Measurements from ENCODE around the gene CCDC60.

The CCDC60 gene

DNA sequence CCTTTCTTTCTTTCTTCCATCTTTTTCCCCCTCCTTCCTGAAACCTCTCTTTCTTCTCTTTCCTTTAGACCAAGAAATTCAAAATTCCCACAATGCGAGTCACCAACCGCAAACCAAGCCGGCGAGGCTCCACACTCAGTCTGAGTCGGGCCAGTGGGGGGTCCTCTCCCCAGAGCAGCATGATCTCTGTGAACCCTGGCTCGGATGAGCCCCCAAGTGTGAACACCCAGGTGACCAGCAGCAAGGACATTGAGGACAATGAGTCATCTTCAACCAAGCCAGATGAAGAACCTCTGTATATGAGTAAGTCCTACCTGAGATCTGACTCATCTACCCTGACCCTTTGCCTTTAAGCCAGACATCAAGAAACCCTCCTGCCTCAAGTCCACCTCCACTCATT, 170.5 kb downstream of the CCDC60 start:
- H3K9me2 ChIP-seq (replicated peaks; ENCODE audit: control insufficient read depth, low read length), result no peaks in the 10 kb centered on the region
- TF ChIP-seq, protein P1, sequence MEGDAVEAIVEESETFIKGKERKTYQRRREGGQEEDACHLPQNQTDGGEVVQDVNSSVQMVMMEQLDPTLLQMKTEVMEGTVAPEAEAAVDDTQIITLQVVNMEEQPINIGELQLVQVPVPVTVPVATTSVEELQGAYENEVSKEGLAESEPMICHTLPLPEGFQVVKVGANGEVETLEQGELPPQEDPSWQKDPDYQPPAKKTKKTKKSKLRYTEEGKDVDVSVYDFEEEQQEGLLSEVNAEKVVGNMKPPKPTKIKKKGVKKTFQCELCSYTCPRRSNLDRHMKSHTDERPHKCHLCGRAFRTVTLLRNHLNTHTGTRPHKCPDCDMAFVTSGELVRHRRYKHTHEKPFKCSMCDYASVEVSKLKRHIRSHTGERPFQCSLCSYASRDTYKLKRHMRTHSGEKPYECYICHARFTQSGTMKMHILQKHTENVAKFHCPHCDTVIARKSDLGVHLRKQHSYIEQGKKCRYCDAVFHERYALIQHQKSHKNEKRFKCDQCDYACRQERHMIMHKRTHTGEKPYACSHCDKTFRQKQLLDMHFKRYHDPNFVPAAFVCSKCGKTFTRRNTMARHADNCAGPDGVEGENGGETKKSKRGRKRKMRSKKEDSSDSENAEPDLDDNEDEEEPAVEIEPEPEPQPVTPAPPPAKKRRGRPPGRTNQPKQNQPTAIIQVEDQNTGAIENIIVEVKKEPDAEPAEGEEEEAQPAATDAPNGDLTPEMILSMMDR (IDR thresholded peaks at IDR 0.05; ENCODE audit: low read depth, low read length, poor library complexity, severe bottlenecking), result no peak
- no peak for TF ChIP-seq EZH2phosphoT487 (IDR thresholded peaks at IDR 0.05; ENCODE audit: borderline replicate concordance, low read length)
- no peaks in the 10 kb centered on the region for H3K79me2 ChIP-seq (ENCODE audit: control insufficient read depth, low read length)
- no peaks in the 10 kb centered on the region for H4K20me1 ChIP-seq (ENCODE audit: control insufficient read depth, insufficient read depth, low read depth, low read length)
- no peak overlapping the region for H3K4me2 ChIP-seq (ENCODE audit: low read length)
- H3K27ac ChIP-seq (ENCODE audit: low read depth, low read length), result no peak overlapping the region
- no peaks in the 10 kb centered on the region for H3K9me3 ChIP-seq (ENCODE audit: control insufficient read depth, insufficient read depth, low read length)
- H3K36me3 ChIP-seq (ENCODE audit: control insufficient read depth, low read length), result no peaks in the 10 kb centered on the region
- 0 out of 2 replicates have a peak, but pooled peaks cover under 1% of the 10 kb centered on the region for H3K27me3 ChIP-seq (ENCODE audit: control insufficient read depth, low read length)
- H3K4me3 ChIP-seq (ENCODE audit: low read length), result no peak overlapping the region
- no peaks in the 10 kb centered on the region for H3K4me1 ChIP-seq (ENCODE audit: control insufficient read depth, low read length)
- H3F3A ChIP-seq (ENCODE audit: control insufficient read depth, insufficient read depth), result no peaks in the 10 kb centered on the region

GRCh38 chr12:119512772-119513497, 178.4 kb downstream of the CCDC60 start:
- no peaks in the 10 kb centered on the region for H3K9me3 ChIP-seq (ENCODE audit: control insufficient read depth, insufficient read depth, low read length)
- no peak overlapping the region for H3K4me2 ChIP-seq (ENCODE audit: low read length)
- H3K36me3 ChIP-seq (ENCODE audit: control insufficient read depth, low read length), result no peaks in the 10 kb centered on the region
- no peaks in the 10 kb centered on the region for H3K9me2 ChIP-seq (replicated peaks; ENCODE audit: control insufficient read depth, low read length)
- no peak overlapping the region for H3K4me3 ChIP-seq (ENCODE audit: low read length)
- H3K27me3 ChIP-seq (ENCODE audit: control insufficient read depth, low read length), result peaks cover 10% of the 10 kb centered on the region; the same call in 1 of the 2 replicates
- no peaks in the 10 kb centered on the region for H4K20me1 ChIP-seq (ENCODE audit: control insufficient read depth, insufficient read depth, low read depth, low read length)
- H3K4me1 ChIP-seq (ENCODE audit: control insufficient read depth, low read length), result no peaks in the 10 kb centered on the region
- H3K27ac ChIP-seq (ENCODE audit: low read depth, low read length), result no peak overlapping the region
- H3F3A ChIP-seq (ENCODE audit: control insufficient read depth, insufficient read depth), result no peaks in the 10 kb centered on the region
- no peak for TF ChIP-seq EZH2phosphoT487 (IDR thresholded peaks at IDR 0.05; ENCODE audit: borderline replicate concordance, low read length)
- TF ChIP-seq, protein P1 (IDR thresholded peaks at IDR 0.05; ENCODE audit: low read depth, low read length, poor library complexity, severe bottlenecking), result no peak
- H3K79me2 ChIP-seq (ENCODE audit: control insufficient read depth, low read length), result no peaks in the 10 kb centered on the region

DNA sequence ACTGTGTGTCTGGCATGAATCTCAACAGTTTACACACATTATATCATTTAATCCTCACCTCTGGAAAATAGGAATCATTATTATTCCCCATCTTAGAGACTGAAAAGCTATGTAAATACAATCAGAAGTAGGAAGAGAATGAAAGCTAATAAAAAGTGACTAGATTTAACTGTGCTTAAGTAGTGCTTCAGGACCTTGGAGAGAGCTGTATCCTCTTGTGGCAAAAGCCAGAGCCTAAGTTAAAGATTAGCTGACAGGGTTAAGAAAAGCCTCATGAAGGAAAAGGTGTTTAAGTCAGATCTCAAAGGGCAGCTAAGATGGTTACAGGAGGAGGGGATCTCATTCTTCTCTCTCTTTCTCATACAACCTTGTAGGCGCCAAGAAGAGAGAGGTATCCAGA, 193.7 kb downstream of the CCDC60 start:
- no peak overlapping the region for H3K27ac ChIP-seq (ENCODE audit: low read depth, low read length)
- TF ChIP-seq EZH2phosphoT487 (IDR thresholded peaks at IDR 0.05; ENCODE audit: borderline replicate concordance, low read length), result no peak
- TF ChIP-seq, protein P1 (IDR thresholded peaks at IDR 0.05; ENCODE audit: low read depth, low read length, poor library complexity, severe bottlenecking), result no peak
- H3K4me3 ChIP-seq (ENCODE audit: low read length), result no peak overlapping the region
- no peaks in the 10 kb centered on the region for H3K36me3 ChIP-seq (ENCODE audit: control insufficient read depth, low read length)
- no peaks in the 10 kb centered on the region for H3K9me2 ChIP-seq (replicated peaks; ENCODE audit: control insufficient read depth, low read length)
- no peaks in the 10 kb centered on the region for H3K79me2 ChIP-seq (ENCODE audit: control insufficient read depth, low read length)
- H3K9me3 ChIP-seq (ENCODE audit: control insufficient read depth, insufficient read depth, low read length), result no peaks in the 10 kb centered on the region
- H3K4me1 ChIP-seq (ENCODE audit: control insufficient read depth, low read length), result no peaks in the 10 kb centered on the region
- H4K20me1 ChIP-seq (ENCODE audit: control insufficient read depth, insufficient read depth, low read depth, low read length), result no peaks in the 10 kb centered on the region
- peaks cover 4% of the 10 kb centered on the region for H3K27me3 ChIP-seq (ENCODE audit: control insufficient read depth, low read length)
- no peaks in the 10 kb centered on the region for H3F3A ChIP-seq (ENCODE audit: control insufficient read depth, insufficient read depth)
- no peak overlapping the region for H3K4me2 ChIP-seq (ENCODE audit: low read length)

Data from DOHH2 (cell line).